NCI-H774 (cell line): ENCODE measurements around the gene NOLC1.

Source experiments
- DNase-seq: peaks from one replicate; lab custom pipeline; 2025; lab: John Stamatoyannopoulos, UW

NOLC1 gene

DNA sequence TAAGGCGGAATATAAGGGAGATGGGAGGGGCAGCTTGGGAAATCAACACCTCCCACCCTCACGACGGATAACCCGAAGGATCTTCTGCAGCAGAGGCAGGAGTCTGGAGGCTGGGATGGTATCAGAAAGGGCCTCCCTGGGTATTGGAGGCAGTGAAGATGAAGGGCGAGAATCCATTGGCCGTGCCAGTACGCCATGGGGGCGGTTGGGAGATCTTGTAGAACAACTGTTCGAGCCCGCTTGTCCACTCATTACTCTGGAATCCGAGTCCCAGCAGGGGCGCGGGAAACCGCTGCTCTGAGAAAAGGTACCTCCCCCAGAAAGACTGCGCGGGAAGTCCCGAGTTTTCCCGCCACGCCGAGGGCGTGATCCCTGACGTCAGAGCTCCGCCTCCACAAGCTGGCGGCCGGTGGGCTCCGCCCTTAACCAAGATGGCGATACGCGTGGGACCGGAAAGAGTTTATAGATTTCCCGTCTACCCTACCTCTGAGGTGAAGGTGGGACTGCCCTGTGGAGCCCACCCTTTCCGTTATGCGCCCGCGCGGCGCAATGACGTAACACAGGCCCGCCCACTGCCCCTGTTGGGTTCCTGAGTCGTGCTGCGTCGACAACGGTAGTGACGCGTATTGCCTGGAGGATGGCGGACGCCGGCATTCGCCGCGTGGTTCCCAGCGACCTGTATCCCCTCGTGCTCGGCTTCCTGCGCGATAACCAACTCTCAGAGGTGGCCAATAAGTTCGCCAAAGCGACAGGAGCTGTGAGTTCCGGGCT lies at the start of gene NOLC1:
TSS of gene NOLC1 (plus strand) at position 616 of the 771 bp plus-strand sequence. CDS start at position 638, 22 bp downstream.
- peak; percentile 89 for DNase-seq

DNA sequence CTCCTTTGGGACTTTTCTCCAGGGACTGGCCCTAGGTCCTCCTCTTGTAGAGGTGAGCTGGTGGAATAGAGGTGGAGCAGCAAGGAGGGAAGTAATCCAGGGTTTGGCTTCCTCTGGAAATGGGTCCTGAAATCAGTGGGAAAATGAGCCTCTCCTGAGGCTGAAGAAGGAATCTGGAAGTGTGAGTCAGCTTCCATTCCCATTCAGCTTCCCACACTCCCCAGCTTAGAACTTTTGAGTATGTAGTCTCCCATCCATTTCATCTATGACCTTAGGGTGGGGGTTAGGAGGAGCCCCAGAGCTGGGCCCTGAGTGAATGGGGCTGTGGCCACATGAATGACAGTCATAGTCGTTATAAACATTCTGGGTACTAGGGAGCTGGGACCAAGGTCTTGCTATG lies 49.8 kb upstream of the NOLC1 start:
- no peak for DNase-seq

DNA sequence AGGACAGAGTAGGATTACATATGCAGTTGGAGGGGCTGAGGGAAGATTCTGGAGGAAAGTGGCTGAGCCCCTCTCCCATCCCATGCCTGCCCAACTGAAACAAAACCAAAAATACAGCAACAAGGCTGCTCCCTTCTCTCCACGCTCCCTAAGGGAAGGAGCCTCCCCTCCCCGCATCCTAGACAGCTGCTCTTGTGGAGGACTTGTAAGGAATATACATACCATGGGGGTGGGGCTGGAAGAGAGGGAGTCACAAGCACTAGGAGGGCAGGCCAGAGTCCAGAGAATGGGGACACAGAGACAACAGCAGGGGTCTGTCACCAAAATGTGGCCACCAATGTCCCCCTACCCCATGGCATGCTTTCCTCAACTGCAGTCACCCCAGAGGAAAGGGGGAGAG lies 45.2 kb upstream of the NOLC1 start:
- DNase-seq = no peak

DNA sequence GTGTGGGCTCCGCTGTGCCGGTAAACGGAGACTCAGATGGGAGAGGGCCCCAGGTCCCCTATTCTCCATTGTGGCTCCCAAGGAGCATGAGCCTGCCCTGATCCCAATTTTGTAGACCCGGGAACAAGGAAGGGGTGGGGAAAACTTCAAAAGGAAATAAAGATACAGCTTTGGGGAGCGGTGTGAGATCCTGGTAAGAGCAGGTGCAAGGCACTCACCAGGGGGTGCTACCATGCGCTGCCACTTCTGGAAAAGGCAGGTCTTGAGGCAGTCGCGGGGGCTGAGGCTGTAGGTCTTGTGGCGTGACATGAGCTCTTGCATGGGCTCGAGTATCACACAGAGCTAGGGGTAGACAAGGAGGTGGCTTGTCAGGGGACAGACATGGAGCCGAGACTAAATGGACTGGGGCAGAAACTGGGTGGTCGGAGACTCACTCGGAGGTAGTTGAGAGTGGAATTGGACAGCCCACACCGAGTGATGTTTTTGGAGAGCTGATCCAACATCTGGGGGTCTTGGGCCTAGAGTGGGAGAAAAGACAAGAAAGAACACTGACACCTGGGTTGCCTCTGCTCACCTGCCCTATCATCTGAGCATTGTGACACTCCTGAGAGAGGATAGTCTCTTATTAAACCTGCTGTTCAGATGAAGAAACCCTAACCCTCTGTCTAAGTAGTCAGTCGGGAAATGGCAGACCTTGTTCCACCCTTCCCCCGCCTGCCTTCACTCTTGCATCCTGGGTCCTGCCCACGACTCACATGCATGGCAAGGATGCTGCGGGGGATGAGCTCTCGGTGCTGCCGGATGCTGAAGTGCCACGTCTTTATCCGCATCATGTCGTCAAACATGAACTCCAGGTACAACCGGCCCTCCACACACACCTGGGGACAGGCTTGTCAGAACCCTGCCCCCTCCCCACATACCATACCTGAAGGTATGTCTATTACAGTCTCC lies 42.7 kb upstream of the NOLC1 start:
- no peak for DNase-seq

DNA sequence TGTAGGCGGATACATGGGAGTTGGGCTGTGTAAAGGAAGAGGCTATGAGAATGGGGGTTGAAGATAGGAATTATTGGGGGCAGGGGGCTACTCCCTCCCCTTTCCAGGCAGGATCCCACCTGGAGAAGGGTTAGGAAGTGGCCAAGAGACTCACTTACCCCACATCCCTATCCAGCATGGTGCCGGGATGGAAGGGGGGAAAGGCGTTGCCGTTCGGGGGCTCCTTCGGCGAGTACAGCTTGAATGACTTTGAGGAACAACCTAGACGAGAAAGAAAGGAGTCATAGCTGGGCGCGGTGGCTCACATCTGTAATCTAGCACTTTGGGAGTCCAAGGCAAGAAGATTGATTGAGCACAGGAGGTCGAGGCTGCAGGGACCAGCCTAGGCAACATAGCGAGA lies 40.9 kb upstream of the NOLC1 start:
- DNase-seq = no peak

DNA sequence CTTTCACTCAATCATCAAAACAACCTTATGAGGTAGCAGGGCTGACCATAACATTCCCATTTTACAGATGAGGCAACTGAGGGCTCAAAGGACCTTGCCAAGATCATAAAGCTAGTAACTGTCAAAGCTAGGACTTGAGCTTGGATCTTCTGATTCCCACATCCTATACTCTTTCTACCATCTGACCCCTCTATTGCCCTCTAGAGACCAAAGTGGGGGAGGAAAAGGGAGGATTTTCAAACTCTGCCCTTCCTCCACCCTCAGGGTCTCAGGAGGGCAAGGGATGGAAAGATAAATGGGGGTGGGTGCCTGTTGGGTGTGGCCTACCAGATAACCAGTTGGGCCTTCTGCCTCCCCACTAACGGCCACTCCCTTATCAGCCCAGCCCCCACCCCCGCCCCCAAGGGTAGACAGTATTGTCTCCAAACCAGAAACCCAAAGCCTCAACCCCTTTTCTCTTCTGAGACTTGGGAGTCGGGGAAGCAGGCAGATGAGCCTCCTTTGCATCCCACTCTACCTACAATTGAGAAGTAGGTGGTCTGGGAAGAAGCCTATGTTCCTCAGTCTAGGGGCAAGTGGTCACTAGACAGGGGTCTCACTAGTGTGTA lies 39.9 kb upstream of the NOLC1 start:
- DNase-seq = no peak

DNA sequence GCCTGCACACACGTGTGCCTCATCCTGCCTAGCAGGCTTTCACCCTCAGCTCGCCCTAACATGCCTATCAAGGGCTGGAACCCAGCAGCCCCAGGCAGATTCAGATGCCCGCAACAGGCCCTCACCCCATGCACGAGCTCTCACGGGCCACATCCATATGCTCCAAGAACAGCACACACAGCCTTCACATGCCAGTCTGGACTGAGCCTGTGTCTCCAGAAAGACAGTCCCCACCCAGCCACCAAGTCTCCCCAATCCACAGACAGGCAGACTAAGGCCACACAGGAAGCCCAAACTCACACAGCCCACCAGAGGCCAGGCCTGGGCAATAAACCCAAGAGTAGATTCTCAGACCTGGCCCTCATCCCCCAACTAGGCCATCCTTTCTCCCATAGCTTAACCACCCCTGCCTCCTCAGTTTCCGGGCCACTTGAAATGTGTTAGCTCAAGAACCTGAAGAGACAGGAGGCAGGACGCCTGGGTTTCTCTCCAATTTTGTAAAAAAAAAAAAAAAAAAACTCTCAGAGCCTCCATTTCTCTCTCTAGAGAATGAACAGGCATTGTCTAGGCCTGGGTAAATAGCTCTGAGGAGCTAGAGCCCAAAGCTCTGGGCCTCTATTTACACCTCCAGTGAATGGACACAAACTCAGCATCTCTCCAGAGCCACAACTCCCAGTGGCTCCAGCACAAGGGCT lies 38.8 kb upstream of the NOLC1 start:
- DNase-seq = no peak

DNA sequence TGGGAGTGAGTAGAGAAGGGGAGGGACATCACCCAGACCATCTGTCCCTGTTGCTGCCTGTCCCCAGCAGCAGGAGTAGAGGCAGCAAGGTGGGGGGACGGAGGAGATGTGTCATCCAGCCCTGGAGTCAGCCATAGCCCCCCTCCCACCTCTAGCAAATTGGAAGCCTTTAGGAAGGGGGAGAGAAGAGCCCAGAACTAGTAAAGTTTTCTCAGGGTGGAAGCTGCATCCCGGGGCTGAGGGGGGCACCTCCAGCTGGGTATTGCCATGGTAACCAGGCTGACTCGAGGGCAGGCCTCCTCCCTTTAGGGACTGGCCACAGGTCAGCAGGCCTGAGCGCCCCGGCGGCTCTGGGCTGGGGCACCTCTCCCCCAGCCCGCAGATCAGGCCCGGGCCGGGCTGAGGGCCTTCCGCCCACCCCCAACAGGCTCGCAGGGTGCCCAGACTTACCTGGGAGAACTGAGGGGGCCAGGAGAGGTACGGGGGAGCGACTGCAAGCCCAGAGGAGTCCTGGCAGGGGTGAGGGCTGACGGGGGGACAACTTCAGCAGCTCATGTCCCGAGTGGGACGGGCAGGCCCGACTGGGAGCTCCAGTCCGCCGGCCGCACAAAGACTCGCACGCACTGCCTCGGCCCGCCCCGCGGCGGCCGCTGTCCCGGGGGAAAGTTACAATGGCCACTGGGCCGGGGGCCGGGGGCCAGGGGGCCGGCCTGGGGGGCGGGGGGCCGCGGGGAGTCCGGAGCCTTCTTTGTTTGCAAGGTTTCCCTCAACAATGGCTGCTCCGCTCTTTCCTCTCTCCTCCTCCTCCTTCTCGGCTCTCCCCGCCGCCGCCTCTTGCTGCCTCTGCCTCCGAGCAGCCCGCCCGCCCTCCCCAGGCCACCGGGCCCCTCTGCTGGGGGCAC lies 38.0 kb upstream of the NOLC1 start:
- no peak for DNase-seq

DNA sequence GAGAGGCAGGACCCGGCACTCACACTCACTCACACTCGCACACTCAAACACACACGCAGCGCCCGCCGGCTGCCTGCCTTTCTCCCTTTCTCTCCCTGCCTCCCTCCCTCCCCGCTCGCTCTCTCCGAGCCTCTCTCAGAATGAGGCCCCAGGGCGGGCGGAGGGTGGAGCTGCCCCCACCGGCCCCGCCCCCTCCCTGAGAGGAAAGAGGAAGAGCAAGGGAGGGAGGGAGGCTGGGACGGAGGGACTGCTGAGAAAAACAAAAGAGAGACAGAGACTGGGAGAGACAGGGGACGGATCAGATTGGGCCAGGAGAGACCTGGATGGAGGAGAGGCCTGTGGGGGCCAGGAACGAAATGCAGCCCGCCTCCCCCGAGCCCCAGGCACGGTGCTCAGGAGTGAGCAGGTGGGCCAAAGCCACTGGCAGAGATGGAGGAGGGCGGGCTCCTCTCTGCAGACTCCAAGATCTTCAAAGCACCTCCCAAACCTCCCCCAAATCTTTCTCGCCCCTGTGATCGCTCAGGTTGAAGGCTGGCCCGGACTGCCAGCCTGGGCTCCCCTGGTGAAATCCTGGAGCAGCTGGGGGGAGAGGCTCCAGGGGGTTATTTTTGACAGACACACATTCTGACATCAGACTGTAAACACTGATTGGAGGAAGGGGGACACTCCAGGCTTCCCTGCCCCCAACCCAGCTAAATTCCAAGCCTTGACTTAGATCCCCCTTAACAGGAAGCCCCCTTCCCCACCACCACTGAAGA lies 37.1 kb upstream of the NOLC1 start:
- peak; percentile 38 for DNase-seq

DNA sequence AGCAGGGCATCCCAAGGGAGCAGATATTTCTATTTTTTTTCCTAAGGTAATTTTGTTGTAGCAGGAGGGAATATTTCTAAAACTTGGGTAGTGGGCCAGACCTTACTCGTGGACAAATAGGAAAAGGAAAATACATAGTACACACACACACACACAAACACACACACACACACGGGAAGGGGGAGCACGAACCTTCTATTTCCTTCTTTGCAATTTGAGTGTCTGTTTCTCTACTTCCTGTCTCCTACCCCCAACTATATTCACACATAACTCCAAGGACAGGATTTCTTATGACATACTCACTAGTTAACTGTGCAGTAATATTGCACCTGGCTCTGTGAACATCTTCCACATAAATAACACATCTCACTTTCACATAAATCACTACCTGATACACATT lies 36.4 kb upstream of the NOLC1 start:
- DNase-seq = no peak

DNA sequence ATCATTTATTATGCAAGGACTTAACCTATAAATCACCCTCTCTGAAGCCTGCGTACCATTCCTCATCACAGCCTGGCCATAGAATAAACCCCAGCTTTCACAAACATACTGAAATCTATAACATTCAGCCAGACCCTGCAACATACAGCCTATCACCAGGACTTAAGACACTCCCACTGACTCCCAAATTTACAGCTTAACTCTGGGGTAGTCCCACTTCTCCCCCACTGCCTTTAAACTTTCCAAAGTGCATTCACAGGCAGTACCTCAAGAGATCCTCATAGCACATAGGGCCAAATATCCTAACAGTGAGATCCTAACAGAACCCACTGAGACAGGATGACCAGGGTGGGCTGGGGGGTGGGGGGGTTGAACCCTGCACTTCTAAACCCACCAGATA lies 35.5 kb upstream of the NOLC1 start:
- DNase-seq = no peak

DNA sequence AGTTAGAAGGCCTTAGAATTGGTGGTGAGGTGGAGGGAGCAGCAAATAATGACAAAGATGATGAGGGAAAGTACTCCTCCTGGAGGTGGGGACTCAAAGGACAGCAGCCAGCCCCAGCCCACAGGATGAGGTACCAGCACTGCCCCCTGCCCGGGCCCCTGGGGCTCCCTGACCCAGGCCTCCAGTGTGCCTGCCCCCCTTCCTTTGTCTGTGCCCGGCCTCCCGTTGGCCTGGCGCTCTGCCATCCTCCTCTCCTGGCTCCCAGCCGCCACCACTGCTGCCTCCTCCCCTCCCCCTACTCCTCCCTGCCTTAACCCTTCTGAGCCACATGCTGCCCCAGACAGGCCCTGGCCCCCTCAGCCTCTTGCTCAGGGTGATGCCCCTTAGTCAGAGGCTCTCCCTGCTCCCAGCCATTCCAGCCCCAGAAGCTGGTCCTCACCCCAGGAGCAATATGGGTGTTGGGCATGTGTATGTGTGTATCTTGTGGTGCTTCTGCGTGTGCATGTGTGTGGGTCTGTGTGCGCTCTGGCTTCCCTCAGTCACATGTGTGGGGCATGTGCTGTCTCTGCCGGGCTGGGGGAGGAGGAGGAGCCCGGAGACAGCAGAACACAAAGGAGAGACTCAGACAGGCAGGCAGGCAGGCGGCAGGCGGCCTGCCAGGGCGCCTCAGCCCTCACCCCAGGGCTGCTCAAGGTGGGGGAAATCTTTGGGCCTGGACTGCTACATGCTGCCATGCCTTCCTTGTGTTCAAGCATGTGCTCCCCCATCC lies 34.6 kb upstream of the NOLC1 start:
- DNase-seq = peak; percentile 16

DNA sequence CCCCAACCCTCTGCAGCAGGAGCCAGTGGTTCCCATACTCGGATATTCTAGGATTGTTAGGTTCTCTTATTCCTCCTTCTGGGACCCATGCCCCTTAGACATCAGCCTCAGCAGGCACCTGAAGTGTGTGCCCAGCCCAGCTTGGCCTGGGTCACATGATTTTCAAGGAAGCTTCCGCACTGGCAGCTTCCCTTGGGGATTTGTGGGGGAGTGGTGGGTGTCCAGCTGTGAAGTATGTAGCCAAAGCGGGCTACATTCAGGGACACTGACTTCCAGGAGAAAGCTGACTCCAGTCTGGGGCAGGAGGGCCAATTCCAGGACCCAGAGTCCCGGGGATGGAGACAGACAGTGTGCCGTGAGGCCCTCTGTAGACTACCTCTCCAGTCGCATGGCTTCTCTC lies 33.3 kb upstream of the NOLC1 start:
- no peak for DNase-seq

DNA sequence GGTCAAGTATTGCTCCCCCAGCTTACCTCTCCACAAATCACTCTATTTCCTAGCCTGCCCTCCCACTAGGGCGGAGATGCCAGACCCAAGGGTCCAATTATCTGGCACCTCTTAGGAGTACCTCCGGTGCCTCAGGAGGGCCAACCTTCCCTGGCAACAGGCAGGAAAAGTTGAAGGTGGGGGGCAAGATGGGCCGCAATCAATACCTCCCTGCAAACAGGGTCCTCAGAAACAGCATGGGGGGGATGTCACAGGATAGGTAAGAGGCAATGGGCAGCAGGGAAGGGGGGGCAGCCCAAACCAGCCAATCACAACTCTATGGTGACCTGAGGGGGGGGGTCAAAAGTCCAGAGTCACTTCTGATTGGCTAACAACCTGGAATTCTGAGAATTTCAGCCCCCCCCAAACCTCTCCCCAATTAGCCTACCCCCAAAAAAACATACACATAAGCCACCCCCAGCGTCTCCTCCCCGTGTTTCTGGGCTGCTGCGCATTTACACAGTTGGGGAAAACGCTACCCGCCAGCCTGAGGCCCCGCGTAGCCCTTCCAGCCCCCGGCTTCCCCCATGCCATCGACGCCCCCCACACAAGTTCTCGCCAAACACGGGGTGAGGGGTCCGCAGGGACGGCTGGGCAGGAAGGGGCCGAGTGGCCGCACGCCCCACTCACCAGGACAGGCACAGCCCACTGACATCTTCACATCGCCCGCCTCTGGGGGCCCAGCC lies 32.6 kb upstream of the NOLC1 start:
- DNase-seq = no peak

DNA sequence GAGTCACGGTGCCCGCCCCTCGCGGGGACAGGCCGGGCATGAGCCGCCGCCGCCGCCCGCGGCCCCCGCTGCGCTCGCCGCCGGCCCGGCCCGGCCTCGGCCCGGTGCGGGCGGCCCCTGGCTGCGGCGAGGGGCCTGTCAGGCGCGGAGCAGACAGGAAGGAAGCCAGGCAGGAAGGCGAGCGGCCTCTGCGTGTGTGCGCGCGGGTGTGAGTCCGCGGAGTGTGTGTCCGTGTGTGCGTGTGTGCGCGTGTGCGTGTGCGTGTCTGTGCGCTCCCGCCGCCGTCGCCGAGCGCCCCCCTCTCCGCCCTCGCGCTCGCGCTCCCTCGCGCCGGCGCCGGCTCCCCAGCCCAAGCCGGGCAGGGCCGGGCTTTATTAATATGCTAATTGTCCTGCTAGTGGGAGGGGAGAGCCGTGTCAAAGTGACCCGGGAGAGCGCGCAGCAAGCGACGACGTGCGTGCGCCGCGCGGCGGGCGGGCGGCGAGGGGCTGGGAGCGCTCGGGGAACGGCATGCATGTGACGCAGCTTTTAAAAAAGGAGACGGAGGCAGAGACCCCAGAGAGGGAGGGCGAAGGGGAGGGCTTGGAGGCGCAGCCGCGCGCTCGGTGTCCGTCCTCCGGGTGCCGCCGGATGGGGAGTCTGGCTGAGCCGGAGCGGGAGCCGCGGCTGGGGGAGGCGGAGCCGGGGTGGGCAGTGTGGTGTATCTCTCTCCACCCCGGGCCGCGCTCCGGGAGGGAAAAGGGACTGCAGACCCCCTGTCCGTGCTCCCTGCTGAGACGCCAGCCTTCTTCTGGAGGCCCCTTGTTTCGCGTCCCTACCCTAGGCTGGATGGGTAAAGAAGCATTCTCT lies 31.8 kb upstream of the NOLC1 start, which contains the start of gene LDB1:
TSS of gene LDB1 (minus strand) at position 227 of the 849 bp plus-strand sequence. CDS start 258 bp downstream, outside the sequence.
- peak; percentile 36 for DNase-seq

DNA sequence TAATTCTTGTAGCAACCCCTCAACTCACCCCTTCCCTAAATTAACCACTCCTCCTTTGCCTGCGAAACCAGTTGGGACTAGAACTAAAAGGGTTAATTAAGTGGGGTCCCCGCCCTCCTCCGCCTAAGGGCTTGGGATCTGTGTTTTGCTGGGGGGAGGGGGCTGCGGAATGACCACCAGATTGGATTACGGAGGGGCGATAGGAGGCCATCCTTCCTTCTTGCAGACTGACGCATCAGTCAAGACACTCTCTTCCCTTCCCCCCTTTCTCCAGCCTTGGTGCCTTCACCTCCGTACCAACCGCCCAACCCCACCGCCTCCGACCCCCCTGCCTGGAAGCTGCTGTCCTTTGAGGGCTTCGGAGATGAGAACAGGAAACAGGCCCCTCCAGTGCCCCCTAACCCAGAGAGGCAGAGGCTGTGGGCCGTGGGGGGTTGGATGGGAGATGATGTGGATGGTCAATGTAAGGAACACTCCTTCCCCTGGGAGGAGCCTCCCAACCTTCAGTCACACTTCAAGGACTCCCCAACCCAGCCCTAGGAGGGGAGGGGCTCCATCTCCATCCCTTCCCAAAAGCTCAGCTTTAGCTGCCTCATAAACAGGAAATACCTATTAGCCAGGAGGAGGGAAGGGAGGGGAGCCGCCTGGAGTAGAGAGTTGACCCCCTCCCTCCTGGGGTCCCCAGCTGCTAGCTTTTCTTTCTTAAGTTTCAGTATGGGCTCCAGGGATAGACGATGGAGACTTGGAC lies 31.0 kb upstream of the NOLC1 start:
- DNase-seq = no peak
